Measurements from ENCODE around the gene MIEN1. TPM values are rescaled to one million over a fixed set of nuclear protein-coding genes. Genes with fewer than 3 reads are reported as not detected.

The MIEN1 gene
- total and polyA plus RNA-seq, 2 of the 13 experiments (the other 11 are each of a cell fraction or from before 2014, with no cell fraction given), result 40.6 to 56.6 TPM

- peak; percentile 93 for TF ChIP-seq MIER3 (CRISPR knock-in tag; IDR thresholded peaks at IDR 0.05; ENCODE audit: borderline replicate concordance)
- TF ChIP-seq ZSCAN31 (CRISPR knock-in tag; IDR thresholded peaks at IDR 0.05; ENCODE audit: low read depth), result peak; percentile 66
- peak; percentile 86 for TF ChIP-seq ARID5B (CRISPR knock-in tag; IDR thresholded peaks at IDR 0.05)
- TF ChIP-seq HOXA3 (CRISPR knock-in tag; IDR thresholded peaks at IDR 0.05), result peak; percentile 92
- TF ChIP-seq ZNF558 (CRISPR knock-in tag; IDR thresholded peaks at IDR 0.05; ENCODE audit: borderline replicate concordance), result peak; percentile 33; the same call in 1 of the 2 replicates
- TF ChIP-seq ARHGAP35 (CRISPR knock-in tag; IDR thresholded peaks at IDR 0.05; ENCODE audit: borderline replicate concordance), result peak; percentile 99
- 0 out of 2 replicates have a peak, but pooled peaks have one; percentile 28 for TF ChIP-seq NR2F2 (IDR thresholded peaks at IDR 0.05; ENCODE audit: borderline replicate concordance, low read depth)
- TF ChIP-seq ZBTB2 (CRISPR knock-in tag; IDR thresholded peaks at IDR 0.05; ENCODE audit: low read depth), result peak; percentile 67
- peak; percentile 26 for TF ChIP-seq RBM22 (optimal IDR thresholded peaks at IDR 0.05; ENCODE audit: low read length)
- peak; percentile 89; the same call in 1 of the 2 replicates for TF ChIP-seq ZNF614 (CRISPR knock-in tag; IDR thresholded peaks at IDR 0.05; ENCODE audit: borderline replicate concordance)
- peak; percentile 94 for TF ChIP-seq CBX1 (IDR thresholded peaks at IDR 0.05; ENCODE audit: low read depth)
- no peak for TF ChIP-seq ZNF841 (CRISPR knock-in tag; IDR thresholded peaks at IDR 0.05; ENCODE audit: borderline replicate concordance)
- no peak for TF ChIP-seq PRDM15 (CRISPR knock-in tag; IDR thresholded peaks at IDR 0.05)
- TF ChIP-seq ZNF280B (CRISPR knock-in tag; IDR thresholded peaks at IDR 0.05; ENCODE audit: borderline replicate concordance), result peak; percentile 64; the same call in 1 of the 2 replicates
- no peak for TF ChIP-seq SRSF1 (optimal IDR thresholded peaks at IDR 0.05; ENCODE audit: low read depth, low read length)
- TF ChIP-seq SP1 (IDR thresholded peaks at IDR 0.05), result peak; percentile 79; the same call in 1 of the 2 replicates
- TF ChIP-seq SP1 (CRISPR knock-in tag; IDR thresholded peaks at IDR 0.05), result peak; percentile 100
- peak; percentile 31; the same call in 1 of the 2 replicates for TF ChIP-seq SP140L (CRISPR knock-in tag; IDR thresholded peaks at IDR 0.05; ENCODE audit: borderline replicate concordance)
These were observed at the start of gene MIEN1 (continued) for GRCh38 chr17:39730095-39730921.

Data from HepG2 (cell line).